Prostate gland (tissue), 2 donors: Measurements from ENCODE around the gene IMMP2L. TPM values are rescaled to one million over a fixed set of nuclear protein-coding genes. Genes with fewer than 3 reads are reported as not detected.

Source experiments
- DNase-seq: peaks from one replicate; pipeline ENCODE4 v3.0.0-alpha.2; 2019; ENCODE audit warnings: low spot score
- H3K27ac ChIP-seq, 2 donors: fragments of 200-600 bp; sonication (generic); 2 replicates each; pipeline ENCODE4 v1.5.1; 2017 to 2019
- H3K27me3 ChIP-seq: fragments of 200-600 bp; sonication (generic); replicated peaks from 2 replicates; pipeline ENCODE4 v1.5.1; 2019; ENCODE audit not compliant: insufficient read depth
- H3K36me3 ChIP-seq, 2 donors: fragments of 200-600 bp; sonication (generic); 1 replicate in 1 of 2; 2 replicates in 1 of 2; pipeline versions ENCODE4 v1.5.1 to v1.8.1; 2017 to 2019
- H3K4me1 ChIP-seq: fragments of 200-600 bp; sonication (generic); replicated peaks from 2 replicates; pipeline ENCODE4 v1.5.1; 2019
- H3K4me3 ChIP-seq, 2 donors: fragments of 200-600 bp; sonication (generic); 2 replicates each; pipeline ENCODE4 v1.5.1; 2017 to 2019
- H3K9me3 ChIP-seq: fragments of 200-600 bp; sonication (generic); 2 replicates; pipeline ENCODE4 v1.5.1; 2017
- POLR2A ChIP-seq: fragments of 450-650 bp; IDR thresholded peaks from one replicate; pipeline ENCODE4 v1.6.1; 2016; ENCODE audit warnings: antibody characterized with exemption, mild to moderate bottlenecking
- POLR2AphosphoS5 ChIP-seq: sonication (generic); formaldehyde crosslinking; IDR thresholded peaks from one replicate; pipeline ENCODE4 v1.6.1; 2017; ENCODE audit warnings: antibody characterized with exemption
- WGBS: methylation state at CpG from one replicate; pipeline ENCODE4 v1.1.5; 2018; 5-methylcytosine and 5-hydroxymethylcytosine counted together
- intact Hi-C: fragments of 100-400 bp; cut with DNase I; formaldehyde crosslinking; loops from one replicate; pipeline ENCODE4 v1.14.2; 2022
- total RNA-seq, 2 donors: library from RNA; depleted of rRNA; stranded (reverse); fragments of >200 nt; gene quantifications; one replicate each; pipeline ENCODE4 v1.1.0, GENCODE V29; 2016
- TF ChIP-seq, protein P1 (sequence below), 4 experiments: fragments of 200-600 bp in 2 of 4; fragments of 450-650 bp in 2 of 4; sonication (generic) in 2 of 4; IDR thresholded peaks; 1 replicate in 3 of 4; 2 replicates in 1 of 4; pipeline ENCODE4 v1.5.1; 2016 to 2019; ENCODE audit warnings: antibody characterized with exemption in 4 of 4, mild to moderate bottlenecking in 2 of 4, moderate library complexity in 2 of 4

Gene IMMP2L
- total RNA-seq, 2 donors from 2014 or later, result 16.9 to 20.4 TPM

DNA sequence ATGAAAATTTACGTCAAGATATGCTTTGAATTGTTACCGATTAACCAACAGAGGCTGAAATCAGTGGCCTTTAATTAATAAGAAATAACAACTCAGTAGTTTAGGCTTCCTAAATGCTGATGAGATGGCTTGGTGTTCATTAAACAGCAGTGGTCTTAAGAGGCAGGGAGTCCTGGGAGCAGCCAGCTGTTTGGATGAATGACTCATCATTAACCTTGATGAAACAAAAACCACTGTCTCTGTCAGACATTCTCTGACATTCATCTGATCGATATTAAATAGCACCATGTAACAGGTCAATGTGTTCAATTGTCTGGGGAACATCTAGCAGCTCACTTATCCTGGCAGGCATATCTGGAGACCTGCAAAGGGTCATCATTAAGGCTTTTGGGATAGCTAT, 705.6 kb downstream of the IMMP2L start:
- Histone ChIP-seq H3K27ac (no peak overlapping the region), H3K36me3 (no peaks in the 10 kb centered on the region), H3K4me1 (no peaks in the 10 kb centered on the region), H3K27me3 (no peaks in the 10 kb centered on the region), H3K9me3 (no peaks in the 10 kb centered on the region), H3K4me3 (no peak overlapping the region)
- TF ChIP-seq, protein P1, sequence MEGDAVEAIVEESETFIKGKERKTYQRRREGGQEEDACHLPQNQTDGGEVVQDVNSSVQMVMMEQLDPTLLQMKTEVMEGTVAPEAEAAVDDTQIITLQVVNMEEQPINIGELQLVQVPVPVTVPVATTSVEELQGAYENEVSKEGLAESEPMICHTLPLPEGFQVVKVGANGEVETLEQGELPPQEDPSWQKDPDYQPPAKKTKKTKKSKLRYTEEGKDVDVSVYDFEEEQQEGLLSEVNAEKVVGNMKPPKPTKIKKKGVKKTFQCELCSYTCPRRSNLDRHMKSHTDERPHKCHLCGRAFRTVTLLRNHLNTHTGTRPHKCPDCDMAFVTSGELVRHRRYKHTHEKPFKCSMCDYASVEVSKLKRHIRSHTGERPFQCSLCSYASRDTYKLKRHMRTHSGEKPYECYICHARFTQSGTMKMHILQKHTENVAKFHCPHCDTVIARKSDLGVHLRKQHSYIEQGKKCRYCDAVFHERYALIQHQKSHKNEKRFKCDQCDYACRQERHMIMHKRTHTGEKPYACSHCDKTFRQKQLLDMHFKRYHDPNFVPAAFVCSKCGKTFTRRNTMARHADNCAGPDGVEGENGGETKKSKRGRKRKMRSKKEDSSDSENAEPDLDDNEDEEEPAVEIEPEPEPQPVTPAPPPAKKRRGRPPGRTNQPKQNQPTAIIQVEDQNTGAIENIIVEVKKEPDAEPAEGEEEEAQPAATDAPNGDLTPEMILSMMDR (IDR thresholded peaks at IDR 0.05), result no peak
- TF ChIP-seq POLR2A (no peak), POLR2AphosphoS5 (no peak)
- intact Hi-C loops, result no loop called here
- WGBS, result 86% methylated on average over 3 of the region's 3 CpGs
- DNase-seq, result no peak

DNA sequence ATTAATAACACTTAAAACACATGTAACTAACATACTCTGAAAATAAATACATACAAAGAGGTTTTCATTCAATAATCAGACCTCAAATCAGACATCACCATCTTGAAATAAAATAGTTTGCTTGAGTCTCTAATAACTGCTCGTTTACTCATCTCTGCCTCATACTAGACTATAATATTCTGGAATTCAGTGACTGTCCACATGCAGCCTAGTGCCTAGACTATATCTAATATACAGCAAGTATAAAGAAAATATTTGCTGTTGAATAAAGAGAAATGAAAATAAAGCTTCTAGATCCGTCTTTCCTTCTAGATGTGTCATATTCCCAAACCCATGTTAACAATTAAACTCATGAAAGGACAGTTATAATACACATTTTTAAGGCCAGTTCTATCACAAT, 707.6 kb downstream of the IMMP2L start:
- Histone ChIP-seq H3K27me3 (no peaks in the 10 kb centered on the region), H3K27ac (no peak overlapping the region), H3K9me3 (no peaks in the 10 kb centered on the region), H3K4me1 (no peaks in the 10 kb centered on the region), H3K36me3 (no peaks in the 10 kb centered on the region), H3K4me3 (no peak overlapping the region)
- 85% methylated on average over 2 of the region's 2 CpGs for WGBS
- intact Hi-C loops, result no loop called here
- no peak for DNase-seq
- TF ChIP-seq POLR2A (no peak), POLR2AphosphoS5 (no peak)
- TF ChIP-seq, protein P1 (IDR thresholded peaks at IDR 0.05), result no peak

- no peaks in the 10 kb centered on the region for H3K4me1 ChIP-seq
- no peak overlapping the region for H3K4me3 ChIP-seq
- H3K9me3 ChIP-seq, result no peaks in the 10 kb centered on the region
- TF ChIP-seq, protein P1 (IDR thresholded peaks at IDR 0.05), result no peak
- TF ChIP-seq POLR2AphosphoS5 (no peak), POLR2A (no peak)
- intact Hi-C loops, result no loop called here
- no peak overlapping the region for H3K27ac ChIP-seq
- no peaks in the 10 kb centered on the region for H3K36me3 ChIP-seq
- no peak for DNase-seq
- no peaks in the 10 kb centered on the region for H3K27me3 ChIP-seq
Measured at GRCh38 chr7:110854166-110854565, 708.1 kb downstream of the IMMP2L start.

- no peaks in the 10 kb centered on the region for H3K9me3 ChIP-seq
- 98% methylated on average over 3 of the region's 3 CpGs for WGBS
- H3K4me3 ChIP-seq, result no peak overlapping the region
- TF ChIP-seq POLR2AphosphoS5, result no peak
- TF ChIP-seq, protein P1 (IDR thresholded peaks at IDR 0.05), result no peak
- TF ChIP-seq POLR2A, result no peak
- no peaks in the 10 kb centered on the region for H3K27me3 ChIP-seq
- intact Hi-C loops, result no loop called here
- no peaks in the 10 kb centered on the region for H3K4me1 ChIP-seq
- H3K27ac ChIP-seq, result no peak overlapping the region
- H3K36me3 ChIP-seq, result no peaks in the 10 kb centered on the region
- no peak for DNase-seq
Measured at GRCh38 chr7:110853263-110853662, 709.0 kb downstream of the IMMP2L start.

GRCh38 chr7:110852156-110852940, 709.9 kb downstream of the IMMP2L start:
- H3K27me3 ChIP-seq, result no peaks in the 10 kb centered on the region
- no peak for DNase-seq
- H3K36me3 ChIP-seq, result no peaks in the 10 kb centered on the region
- intact Hi-C loops, result no loop called here
- TF ChIP-seq POLR2AphosphoS5, result no peak
- TF ChIP-seq, protein P1 (IDR thresholded peaks at IDR 0.05), result no peak
- TF ChIP-seq POLR2A, result no peak
- H3K27ac ChIP-seq, result no peak overlapping the region
- no peaks in the 10 kb centered on the region for H3K9me3 ChIP-seq
- H3K4me3 ChIP-seq, result no peak overlapping the region
- 45% methylated on average over 4 of the region's 4 CpGs for WGBS
- no peaks in the 10 kb centered on the region for H3K4me1 ChIP-seq
